ENCODE data around the gene RHOB. TPM values are rescaled to one million over a fixed set of nuclear protein-coding genes. Genes with fewer than 3 reads are reported as not detected.
"Not testable (repeated sequence)": the region's sequence is repeated elsewhere in the genome, so short reads cannot be mapped to it uniquely, and the experiment has no call there.

Gene RHOB
- total RNA-seq, 1 experiment from 2014 or later: 107 TPM

- no peak for DNase-seq (ENCODE audit: low read depth)
These were observed 43.7 kb downstream of the RHOB start for GRCh38 chr2:20490300-20491181.

- no peak for DNase-seq (ENCODE audit: low read depth)
These were observed 45.1 kb downstream of the RHOB start for GRCh38 chr2:20491739-20492531.

- not testable (repeated sequence) for DNase-seq (ENCODE audit: low read depth)
These were observed 46.2 kb downstream of the RHOB start for GRCh38 chr2:20493095-20493494.

GRCh38 chr2:20494241-20494640 is 47.4 kb downstream of the RHOB start:
- DNase-seq (ENCODE audit: low read depth): no peak

GRCh38 chr2:20496076-20496872 is 49.4 kb downstream of the RHOB start:
- DNase-seq (ENCODE audit: low read depth): no peak

GRCh38 chr2:20496942-20497341 is 50.1 kb downstream of the RHOB start:
- no peak for DNase-seq (ENCODE audit: low read depth)

Small RNA genes lying within 50 kb of the gene (small RNA-seq; reads per million reads assigned to genes)
- gene RF00019 (not detected), gene RNA5SP86 (not detected)

Other genes starting within 250 kb of the RHOB start
- gene SDC1, start 221.9 kb upstream of the RHOB start, total RNA-seq (2014; rRNA removed; shearing (Covaris generic)): 277 and 306 TPM in 2 replicates
- 18.7 and 35.1 TPM in 2 replicates for gene PUM2, start 96.2 kb upstream of the RHOB start, total RNA-seq (2014; rRNA removed; shearing (Covaris generic))
- gene HS1BP3, start 204.0 kb downstream of the RHOB start, total RNA-seq (2014; rRNA removed; shearing (Covaris generic)): 18.4 and 21.9 TPM in 2 replicates
- 0.27 and 0.33 TPM in 2 replicates for gene GDF7, start 220.1 kb downstream of the RHOB start, total RNA-seq (2014; rRNA removed; shearing (Covaris generic))

Measured in HT1080 (cell line).